ENCODE results near the gene OSCP1.
A peak's percentile ranks its signal among the peaks of the same experiment; 100 is the strongest.

The OSCP1 gene

DNA sequence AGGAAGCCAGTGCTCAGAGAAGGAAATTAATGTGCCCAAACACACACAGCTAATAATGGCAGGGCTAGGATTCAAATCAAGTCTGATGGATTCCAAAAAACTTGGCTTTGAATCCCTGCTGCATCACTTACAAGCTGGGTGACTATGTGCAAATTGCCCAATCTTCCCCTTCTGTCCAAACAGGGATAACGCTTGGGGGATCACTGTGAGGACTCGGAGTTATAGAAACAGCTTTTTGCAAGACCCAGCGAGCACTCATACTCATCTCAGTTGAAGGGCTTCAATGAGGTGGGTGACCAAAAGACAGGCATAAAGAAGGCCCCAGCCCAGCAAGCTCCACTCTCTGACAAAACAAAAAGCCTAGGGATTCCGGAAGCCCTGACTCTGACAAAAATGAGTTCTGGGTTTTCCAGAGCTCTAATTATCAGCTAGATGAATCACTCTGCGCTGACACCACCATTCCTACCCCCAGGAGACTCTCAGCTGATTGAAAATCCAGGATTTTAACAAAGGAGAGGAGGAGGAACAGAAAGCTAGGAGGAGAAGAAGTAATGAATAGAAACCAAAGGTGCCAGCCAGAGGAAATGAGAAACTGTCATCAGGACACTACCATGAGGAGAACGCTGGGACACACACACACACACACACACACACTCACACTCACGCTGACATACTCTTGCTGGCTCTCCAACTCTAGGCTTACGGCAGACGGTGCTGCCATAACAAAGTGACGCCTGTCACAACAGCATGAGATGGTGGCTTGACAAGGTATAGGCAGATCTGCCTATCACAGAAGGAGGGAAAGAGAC, 62.9 kb downstream of the OSCP1 start:
- no peaks in the 10 kb centered on the region for H3K27me3 ChIP-seq (ENCODE audit: low read depth, low read length)
- peaks cover 12 to 38% of the 10 kb centered on the region in 2 donors for H3K36me3 ChIP-seq (ENCODE audit: control insufficient read depth in 1 of 2, insufficient read depth in 2 of 2, low read length in 2 of 2)
- H3K9me3 ChIP-seq (ENCODE audit: control insufficient read depth in 1 of 2, low read length in 2 of 2): no peaks in the 10 kb centered on the region
- H3K4me3 ChIP-seq (ENCODE audit: low read depth in 1 of 2, low read length in 2 of 2): peak overlapping the region; percentile 71 to 92
- peaks cover 25 to 58% of the 10 kb centered on the region in 2 donors for H3K4me1 ChIP-seq (ENCODE audit: control insufficient read depth in 1 of 2, insufficient read depth in 2 of 2, low read length in 2 of 2)
- peak overlapping the region; percentile 96 for H3K27ac ChIP-seq (ENCODE audit: low read length)

- Histone ChIP-seq H3K4me1 (ENCODE audit: control insufficient read depth in 1 of 2, insufficient read depth in 2 of 2, low read length in 2 of 2) (peaks cover 25 to 58% of the 10 kb centered on the region in 2 donors), H3K36me3 (ENCODE audit: control insufficient read depth in 1 of 2, insufficient read depth in 2 of 2, low read length in 2 of 2) (peaks cover 7 to 31% of the 10 kb centered on the region in 2 donors), H3K9me3 (ENCODE audit: control insufficient read depth in 1 of 2, low read length in 2 of 2) (no peaks in the 10 kb centered on the region), H3K4me3 (ENCODE audit: low read depth in 1 of 2, low read length in 2 of 2) (peak overlapping the region; percentile 71 to 92), H3K27ac (ENCODE audit: low read length) (peak overlapping the region; percentile 96), H3K27me3 (ENCODE audit: low read depth, low read length) (no peaks in the 10 kb centered on the region)
Measured at GRCh38 chr1:36386265-36387140, 63.7 kb downstream of the OSCP1 start.

- peak within 1 kb of the TSS; percentile 86 to 92 for H3K4me3 ChIP-seq (ENCODE audit: low read depth in 1 of 2, low read length in 2 of 2)
- H3K27ac ChIP-seq (ENCODE audit: low read length): peak within 1 kb of the TSS; percentile 96
- H3K27me3 ChIP-seq (ENCODE audit: low read depth, low read length): no peaks in the 10 kb centered on the region
- no peaks in the 10 kb centered on the region for H3K9me3 ChIP-seq (ENCODE audit: control insufficient read depth in 1 of 2, low read length in 2 of 2)
- H3K4me1 ChIP-seq (ENCODE audit: control insufficient read depth in 1 of 2, insufficient read depth in 2 of 2, low read length in 2 of 2): peaks cover 25 to 58% of the 10 kb centered on the region in 2 donors
- peaks cover 0 to 22% of the 10 kb centered on the region in 2 donors for H3K36me3 ChIP-seq (ENCODE audit: control insufficient read depth in 1 of 2, insufficient read depth in 2 of 2, low read length in 2 of 2)
Measured at GRCh38 chr1:36385410-36386264, 64.6 kb downstream of the OSCP1 start, which contains the start of gene STK40. Gene STK40 (minus strand): TSS chr1:36385924. CDS start chr1:36361332, 24,592 bp downstream.

GRCh38 chr1:36384542-36385409, 65.5 kb downstream of the OSCP1 start:
- Histone ChIP-seq H3K4me3 (ENCODE audit: low read depth in 1 of 2, low read length in 2 of 2) (peak overlapping the region; percentile 86 to 92), H3K27me3 (ENCODE audit: low read depth, low read length) (no peaks in the 10 kb centered on the region), H3K4me1 (ENCODE audit: control insufficient read depth in 1 of 2, insufficient read depth in 2 of 2, low read length in 2 of 2) (peaks cover 33 to 56% of the 10 kb centered on the region in 2 donors), H3K36me3 (ENCODE audit: control insufficient read depth in 1 of 2, insufficient read depth in 2 of 2, low read length in 2 of 2) (peaks cover 0 to 22% of the 10 kb centered on the region in 2 donors), H3K9me3 (ENCODE audit: control insufficient read depth in 1 of 2, low read length in 2 of 2) (no peaks in the 10 kb centered on the region), H3K27ac (ENCODE audit: low read length) (peak overlapping the region; percentile 92)

GRCh38 chr1:36383240-36383639, 67.0 kb downstream of the OSCP1 start:
- no peak overlapping the region for H3K4me3 ChIP-seq (ENCODE audit: low read depth in 1 of 2, low read length in 2 of 2)
- H3K36me3 ChIP-seq (ENCODE audit: control insufficient read depth in 1 of 2, insufficient read depth in 2 of 2, low read length in 2 of 2): peaks cover 0 to 22% of the 10 kb centered on the region in 2 donors
- peaks cover 33 to 42% of the 10 kb centered on the region in 2 donors for H3K4me1 ChIP-seq (ENCODE audit: control insufficient read depth in 1 of 2, insufficient read depth in 2 of 2, low read length in 2 of 2)
- no peak overlapping the region for H3K27ac ChIP-seq (ENCODE audit: low read length)
- H3K9me3 ChIP-seq (ENCODE audit: control insufficient read depth in 1 of 2, low read length in 2 of 2): no peaks in the 10 kb centered on the region
- H3K27me3 ChIP-seq (ENCODE audit: low read depth, low read length): no peaks in the 10 kb centered on the region

DNA sequence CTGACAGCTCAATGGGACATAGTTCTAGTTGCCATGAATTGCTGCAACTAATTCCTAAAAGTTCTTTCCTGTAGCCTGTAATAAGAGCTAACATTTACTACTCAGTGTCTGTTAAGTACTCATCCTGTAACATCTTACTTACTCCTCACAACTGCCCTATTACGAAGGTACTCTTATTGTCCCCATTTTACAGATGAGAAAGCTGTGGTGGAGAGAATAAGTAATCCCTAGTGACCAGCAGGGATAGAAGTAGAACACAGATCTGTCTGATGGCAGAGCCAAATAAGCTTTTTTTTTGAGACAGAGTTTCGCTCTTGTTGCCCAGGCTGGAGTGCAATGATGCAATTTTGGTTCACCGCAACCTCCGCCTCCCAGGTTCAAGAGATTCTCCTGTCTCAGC, 67.6 kb downstream of the OSCP1 start:
- no peaks in the 10 kb centered on the region for H3K9me3 ChIP-seq (ENCODE audit: control insufficient read depth in 1 of 2, low read length in 2 of 2)
- no peaks in the 10 kb centered on the region for H3K27me3 ChIP-seq (ENCODE audit: low read depth, low read length)
- peaks cover 0 to 19% of the 10 kb centered on the region in 2 donors for H3K36me3 ChIP-seq (ENCODE audit: control insufficient read depth in 1 of 2, insufficient read depth in 2 of 2, low read length in 2 of 2)
- peaks cover 28 to 36% of the 10 kb centered on the region in 2 donors for H3K4me1 ChIP-seq (ENCODE audit: control insufficient read depth in 1 of 2, insufficient read depth in 2 of 2, low read length in 2 of 2)
- no peak overlapping the region for H3K4me3 ChIP-seq (ENCODE audit: low read depth in 1 of 2, low read length in 2 of 2)
- H3K27ac ChIP-seq (ENCODE audit: low read length): no peak overlapping the region

- Histone ChIP-seq H3K36me3 (ENCODE audit: control insufficient read depth in 1 of 2, insufficient read depth in 2 of 2, low read length in 2 of 2) (peaks cover 0 to 16% of the 10 kb centered on the region in 2 donors), H3K4me1 (ENCODE audit: control insufficient read depth in 1 of 2, insufficient read depth in 2 of 2, low read length in 2 of 2) (peaks cover 24 to 32% of the 10 kb centered on the region in 2 donors), H3K4me3 (ENCODE audit: low read depth in 1 of 2, low read length in 2 of 2) (no peak overlapping the region), H3K27me3 (ENCODE audit: low read depth, low read length) (no peaks in the 10 kb centered on the region), H3K9me3 (ENCODE audit: control insufficient read depth in 1 of 2, low read length in 2 of 2) (no peaks in the 10 kb centered on the region), H3K27ac (ENCODE audit: low read length) (no peak overlapping the region)
Measured at GRCh38 chr1:36382231-36382630, 68.0 kb downstream of the OSCP1 start.

DNA sequence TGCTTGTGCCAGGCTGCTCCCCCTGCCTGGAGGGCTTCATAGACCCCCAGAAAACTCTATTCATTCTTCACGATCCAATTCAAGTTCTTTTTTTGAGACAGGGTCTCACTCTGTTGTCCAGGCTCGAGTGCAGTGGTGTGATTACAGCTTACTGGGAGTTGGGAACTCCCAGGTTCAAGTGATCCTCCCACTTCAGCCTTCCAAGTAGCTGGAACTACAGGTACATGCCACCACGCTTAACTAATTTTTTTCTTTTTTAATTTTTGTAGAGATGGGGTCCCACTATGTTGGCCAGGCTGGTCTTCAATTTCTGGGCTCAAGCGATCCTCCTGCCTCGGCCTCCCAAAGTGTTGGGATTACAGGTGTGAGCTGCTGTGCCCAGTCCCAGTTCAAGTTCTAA, 68.8 kb downstream of the OSCP1 start:
- H3K4me1 ChIP-seq (ENCODE audit: control insufficient read depth in 1 of 2, insufficient read depth in 2 of 2, low read length in 2 of 2): peaks cover 17 to 27% of the 10 kb centered on the region in 2 donors
- H3K27me3 ChIP-seq (ENCODE audit: low read depth, low read length): no peaks in the 10 kb centered on the region
- no peaks in the 10 kb centered on the region for H3K9me3 ChIP-seq (ENCODE audit: control insufficient read depth in 1 of 2, low read length in 2 of 2)
- H3K4me3 ChIP-seq (ENCODE audit: low read depth in 1 of 2, low read length in 2 of 2): no peak overlapping the region
- no peak overlapping the region for H3K27ac ChIP-seq (ENCODE audit: low read length)
- H3K36me3 ChIP-seq (ENCODE audit: control insufficient read depth in 1 of 2, insufficient read depth in 2 of 2, low read length in 2 of 2): peaks cover under 1 to 10% of the 10 kb centered on the region in 2 donors

DNA sequence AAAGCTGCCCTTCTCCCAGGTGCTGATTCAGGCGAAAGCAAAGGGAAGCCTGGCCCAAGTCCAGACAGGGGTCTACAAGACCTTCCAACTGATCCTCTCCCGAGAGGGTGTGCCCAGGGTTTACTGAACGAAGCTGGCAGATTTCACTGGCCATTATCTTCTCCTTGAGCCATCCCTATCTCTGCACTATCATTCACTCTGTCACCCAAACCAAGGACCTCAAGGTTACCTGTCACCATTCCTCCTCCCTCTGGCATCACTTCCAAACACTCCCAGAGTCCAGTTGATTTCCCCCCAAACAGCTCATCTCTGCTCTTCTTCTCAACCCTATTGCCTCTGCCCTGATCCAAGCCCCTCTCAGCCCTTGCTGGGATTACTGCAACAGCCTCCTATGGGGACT, 69.5 kb downstream of the OSCP1 start:
- Histone ChIP-seq H3K27me3 (ENCODE audit: low read depth, low read length) (no peaks in the 10 kb centered on the region), H3K4me1 (ENCODE audit: control insufficient read depth in 1 of 2, insufficient read depth in 2 of 2, low read length in 2 of 2) (peaks cover 17 to 33% of the 10 kb centered on the region in 2 donors), H3K27ac (ENCODE audit: low read length) (no peak overlapping the region), H3K36me3 (ENCODE audit: control insufficient read depth in 1 of 2, insufficient read depth in 2 of 2, low read length in 2 of 2) (peaks cover 6% of the 10 kb centered on the region in 2 donors), H3K9me3 (ENCODE audit: control insufficient read depth in 1 of 2, low read length in 2 of 2) (no peaks in the 10 kb centered on the region), H3K4me3 (ENCODE audit: low read depth in 1 of 2, low read length in 2 of 2) (no peak overlapping the region)

DNA sequence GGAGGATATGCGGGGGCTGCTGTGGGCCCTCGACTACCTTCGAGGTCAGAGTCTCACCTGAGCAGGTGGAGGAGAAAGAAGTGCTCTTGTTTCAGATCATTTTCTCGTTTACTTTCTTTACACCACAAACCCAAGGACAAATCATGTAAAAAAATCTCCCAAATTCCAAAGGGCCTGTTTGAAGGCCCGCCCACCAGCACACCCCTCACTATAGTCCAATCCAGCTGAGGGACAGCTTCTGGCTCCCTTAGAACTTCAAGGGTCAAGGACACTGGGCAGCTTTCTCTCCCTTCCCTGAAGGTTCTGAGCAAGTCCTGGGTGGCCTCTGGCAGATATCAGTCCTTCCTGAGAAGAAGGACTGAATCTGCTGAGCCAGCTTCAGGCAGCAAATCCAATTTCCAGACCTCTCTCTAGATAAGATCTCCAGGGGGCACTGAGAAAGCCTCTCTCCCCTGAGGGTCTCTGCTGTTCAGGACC, 70.1 kb downstream of the OSCP1 start:
- H3K4me1 ChIP-seq (ENCODE audit: control insufficient read depth in 1 of 2, insufficient read depth in 2 of 2, low read length in 2 of 2): peaks cover 17 to 33% of the 10 kb centered on the region in 2 donors
- peak overlapping the region; percentile 41 for H3K27ac ChIP-seq (ENCODE audit: low read length)

More for the DNA sequence above, 70.1 kb downstream of the OSCP1 start:
- H3K9me3 ChIP-seq (ENCODE audit: control insufficient read depth in 1 of 2, low read length in 2 of 2): no peaks in the 10 kb centered on the region
- peaks cover 1 to 6% of the 10 kb centered on the region in 2 donors for H3K36me3 ChIP-seq (ENCODE audit: control insufficient read depth in 1 of 2, insufficient read depth in 2 of 2, low read length in 2 of 2)
- no peaks in the 10 kb centered on the region for H3K27me3 ChIP-seq (ENCODE audit: low read depth, low read length)
- no peak overlapping the region for H3K4me3 ChIP-seq (ENCODE audit: low read depth in 1 of 2, low read length in 2 of 2)

Data from muscle layer of duodenum (tissue), 2 donors.